GM18861 (cell line): Measurements from ENCODE around the gene AK5.

Experiments
- ATAC-seq: cut with Tn5 transposase; IDR thresholded peaks from one replicate; pipeline ENCODE4 v1.9.1; 2021; ENCODE audit not compliant: unreplicated experiment

Gene AK5

DNA sequence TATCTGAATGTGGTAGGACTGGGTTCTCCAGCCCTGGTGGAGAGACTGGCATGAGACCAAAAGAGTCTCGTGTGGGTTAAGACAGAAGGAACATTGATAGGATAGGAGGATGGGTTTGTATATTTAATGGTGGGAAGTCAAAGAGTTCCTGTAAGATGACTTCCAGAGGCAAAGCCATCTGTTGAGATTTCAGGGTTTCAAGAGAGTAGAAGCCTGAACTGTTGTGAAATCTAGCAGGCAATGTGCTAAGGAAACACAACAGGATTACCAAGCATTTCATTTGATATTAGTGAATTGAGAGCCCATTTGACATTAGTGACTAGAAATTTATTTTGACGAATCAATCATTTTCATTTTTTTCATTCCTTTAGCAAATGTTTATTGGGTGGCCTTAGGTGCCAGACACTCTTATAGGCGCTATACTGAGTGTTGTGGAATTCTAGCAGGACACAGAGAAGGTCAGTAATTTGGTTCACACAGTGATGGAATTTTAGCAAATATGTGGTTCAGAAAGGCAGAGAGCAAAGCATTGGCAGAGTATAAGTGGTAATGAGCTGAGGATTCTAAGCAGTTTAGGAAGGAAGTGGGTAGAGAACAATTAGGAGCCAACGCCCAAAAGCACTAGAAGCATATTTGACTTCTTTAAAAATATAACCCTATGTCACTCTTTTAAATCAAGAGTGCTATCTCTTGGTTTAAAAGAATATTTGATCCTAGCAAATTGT is 149.3 kb downstream of the AK5 start:
- ATAC-seq = no peak

GRCh38 chr1:77433934-77434333 is 152.1 kb downstream of the AK5 start:
- no peak for ATAC-seq

GRCh38 chr1:77434967-77435366 is 153.1 kb downstream of the AK5 start:
- no peak for ATAC-seq

DNA sequence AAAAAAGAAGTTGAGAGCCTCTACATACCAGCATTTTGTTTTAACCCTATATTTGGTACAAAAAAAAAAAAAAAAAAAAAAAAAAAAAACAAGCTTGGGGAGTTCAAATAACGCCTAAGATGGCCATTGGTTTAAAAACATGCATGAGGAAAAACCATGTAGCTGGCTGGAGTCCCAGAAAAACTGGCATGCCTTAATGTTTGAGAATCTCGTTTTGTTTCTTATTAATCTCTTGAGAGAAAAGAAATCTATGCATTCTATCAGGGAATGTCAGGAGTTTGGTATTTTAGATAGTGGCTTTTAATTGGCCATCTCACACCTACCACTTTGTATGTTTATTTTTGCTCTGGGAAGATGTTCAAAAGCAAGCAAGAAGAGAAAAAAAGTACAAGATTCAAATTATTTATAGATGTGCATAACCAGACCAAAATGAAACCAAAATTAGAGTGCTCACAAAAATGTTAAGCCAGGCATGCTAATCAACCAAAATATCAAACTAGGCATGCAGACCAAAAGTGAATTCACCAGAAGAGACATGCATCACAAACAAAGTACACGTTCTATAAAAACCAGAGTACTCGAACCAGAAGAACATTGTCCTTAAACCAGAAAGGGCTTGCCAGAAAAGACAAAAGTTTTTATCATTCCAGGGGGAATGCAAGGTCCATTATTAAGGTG is 156.6 kb downstream of the AK5 start:
- ATAC-seq = no peak

GRCh38 chr1:77446841-77447555 is 165.2 kb downstream of the AK5 start:
- ATAC-seq = no peak

DNA sequence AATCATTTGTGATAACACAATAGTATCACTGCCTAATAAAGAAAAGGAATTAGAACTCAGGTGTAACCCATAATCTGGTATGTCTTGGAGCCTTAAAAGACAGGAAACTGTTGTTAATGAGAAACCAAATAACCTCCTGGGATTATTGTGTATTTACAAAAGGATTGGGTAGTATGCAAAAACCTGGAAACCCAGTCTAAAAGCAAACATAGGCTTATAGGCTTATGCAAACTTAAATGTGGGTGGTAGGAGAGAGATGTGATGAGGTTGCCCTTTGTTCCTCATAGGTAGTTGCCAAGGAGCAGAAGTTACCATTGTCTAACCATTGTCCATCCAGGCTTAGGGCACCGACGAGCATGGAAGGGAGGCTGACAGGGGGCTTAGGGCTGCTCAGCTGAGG is 165.8 kb downstream of the AK5 start:
- ATAC-seq = no peak

GRCh38 chr1:77459881-77460280 is 178.1 kb downstream of the AK5 start:
- ATAC-seq = no peak

DNA sequence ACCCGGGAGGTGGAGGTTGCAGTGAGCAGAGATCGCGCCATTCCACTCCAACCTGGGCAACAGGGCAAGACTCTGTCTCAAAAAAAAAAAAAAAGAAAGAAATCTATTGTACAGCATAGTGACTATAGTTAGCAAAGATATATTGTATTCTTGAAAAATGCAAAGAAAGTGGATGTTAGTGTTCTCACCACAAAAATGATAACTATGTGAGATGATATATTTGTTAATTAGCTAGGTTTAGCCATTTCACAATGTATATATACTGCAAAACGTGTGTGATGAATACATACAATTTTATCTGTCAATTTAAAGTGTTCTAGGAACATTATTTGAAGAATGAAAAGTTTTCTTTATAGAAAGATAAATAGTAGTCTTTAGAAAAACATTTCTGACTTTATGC is 179.9 kb downstream of the AK5 start:
- ATAC-seq = no peak

DNA sequence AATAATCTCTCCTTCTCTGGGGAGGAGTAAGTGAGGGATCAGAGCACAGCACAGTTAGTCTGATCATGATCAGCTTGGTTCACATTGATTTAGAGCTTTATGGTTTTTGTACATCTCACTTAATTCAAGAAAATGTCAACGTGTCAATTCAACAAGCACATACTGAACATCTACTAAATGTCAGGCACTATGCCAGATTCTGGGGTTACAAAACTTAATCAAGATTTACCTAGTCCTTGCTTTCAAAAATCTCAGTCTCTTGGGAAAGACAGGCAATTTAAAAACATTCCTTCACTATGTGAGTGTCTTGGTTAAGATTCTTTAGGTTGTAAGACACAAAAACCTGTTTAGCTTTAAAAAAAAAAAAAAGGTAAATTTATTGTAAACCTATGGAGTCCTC is 181.4 kb downstream of the AK5 start:
- no peak for ATAC-seq

DNA sequence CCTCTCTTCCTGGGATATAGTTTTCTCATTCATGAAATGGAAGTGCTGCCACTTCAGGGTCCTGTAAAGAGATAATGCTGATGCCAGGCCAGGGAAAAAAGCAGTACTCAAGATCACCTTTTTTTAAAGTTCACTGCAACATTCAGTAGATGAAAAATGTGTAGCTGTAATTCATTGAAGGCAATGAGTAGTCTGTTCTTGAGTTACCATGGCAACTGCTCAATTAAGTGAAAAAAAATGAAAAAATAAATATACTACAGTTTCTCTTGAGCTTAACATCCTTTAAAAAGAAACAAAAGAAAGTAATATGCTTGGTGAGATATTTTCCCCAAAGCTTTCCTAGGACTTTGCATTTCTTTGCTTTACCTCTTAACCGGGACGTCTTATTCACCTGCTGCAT is 183.3 kb downstream of the AK5 start:
- no peak for ATAC-seq

DNA sequence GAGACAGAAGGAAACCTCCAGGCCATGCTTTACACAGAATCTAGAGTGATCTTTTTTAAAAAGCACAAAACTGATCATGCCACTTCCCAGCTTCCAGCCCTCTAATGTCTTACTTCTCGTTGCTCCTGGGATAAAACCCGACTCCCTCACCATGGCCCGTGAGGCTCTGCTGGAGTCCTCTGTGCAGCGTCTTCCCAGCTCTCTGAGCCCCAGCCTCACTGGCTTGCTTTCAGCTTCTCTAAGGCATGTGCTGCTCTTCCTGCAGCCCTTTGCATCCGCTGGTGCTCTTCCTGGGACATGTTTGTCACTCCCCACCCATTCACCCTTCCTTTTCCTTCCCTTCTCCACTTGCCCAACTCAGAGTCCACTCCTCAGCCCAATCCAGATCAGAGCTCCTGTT is 184.1 kb downstream of the AK5 start:
- ATAC-seq = no peak

DNA sequence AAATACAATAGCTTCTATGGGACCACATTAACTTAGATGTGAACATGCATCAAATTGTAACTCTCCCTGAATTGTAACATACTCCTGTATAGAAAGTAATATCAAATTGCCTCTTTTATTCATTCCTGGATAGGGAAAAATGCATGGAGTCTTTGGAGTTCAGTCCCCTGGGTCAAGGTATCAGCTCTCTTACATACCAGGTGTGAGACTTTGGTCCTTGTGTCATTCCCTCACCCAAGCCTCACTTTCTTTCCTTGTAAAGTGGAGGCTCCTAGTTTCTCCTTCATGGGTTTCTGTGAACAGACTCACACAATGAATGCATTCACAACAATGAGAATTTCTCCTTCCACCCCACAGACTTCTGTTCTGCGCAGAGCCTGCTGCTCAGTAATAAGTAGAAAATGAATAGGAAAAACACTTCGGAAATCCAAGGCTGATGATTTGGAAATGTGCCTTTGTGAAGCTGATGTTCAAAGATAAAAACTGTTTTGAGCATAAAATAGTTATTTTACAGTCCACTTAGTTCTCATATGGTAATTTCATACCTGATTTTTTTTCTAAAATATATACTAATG is 185.3 kb downstream of the AK5 start:
- ATAC-seq = no peak

DNA sequence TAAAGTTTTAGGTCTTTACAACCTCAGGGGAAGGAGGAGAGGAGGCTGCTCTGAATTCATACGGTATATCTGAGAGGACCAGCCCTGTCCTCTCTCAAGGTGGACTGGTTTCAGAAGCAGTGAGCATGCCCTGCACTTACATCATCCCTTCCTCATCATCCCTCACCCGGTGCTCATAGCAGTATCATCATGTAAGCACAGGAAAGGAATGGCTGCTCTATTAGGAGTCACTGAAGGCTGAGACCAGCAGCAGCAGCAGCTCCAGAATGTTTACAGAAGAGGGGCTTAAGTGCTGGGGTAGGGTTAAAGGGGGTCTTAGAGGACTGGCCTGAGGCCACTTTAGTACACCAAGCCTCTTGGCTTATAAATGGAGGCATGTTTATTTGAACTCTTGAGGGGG is 185.9 kb downstream of the AK5 start:
- no peak for ATAC-seq

GRCh38 chr1:77468257-77468948 is 186.6 kb downstream of the AK5 start:
- ATAC-seq = no peak

DNA sequence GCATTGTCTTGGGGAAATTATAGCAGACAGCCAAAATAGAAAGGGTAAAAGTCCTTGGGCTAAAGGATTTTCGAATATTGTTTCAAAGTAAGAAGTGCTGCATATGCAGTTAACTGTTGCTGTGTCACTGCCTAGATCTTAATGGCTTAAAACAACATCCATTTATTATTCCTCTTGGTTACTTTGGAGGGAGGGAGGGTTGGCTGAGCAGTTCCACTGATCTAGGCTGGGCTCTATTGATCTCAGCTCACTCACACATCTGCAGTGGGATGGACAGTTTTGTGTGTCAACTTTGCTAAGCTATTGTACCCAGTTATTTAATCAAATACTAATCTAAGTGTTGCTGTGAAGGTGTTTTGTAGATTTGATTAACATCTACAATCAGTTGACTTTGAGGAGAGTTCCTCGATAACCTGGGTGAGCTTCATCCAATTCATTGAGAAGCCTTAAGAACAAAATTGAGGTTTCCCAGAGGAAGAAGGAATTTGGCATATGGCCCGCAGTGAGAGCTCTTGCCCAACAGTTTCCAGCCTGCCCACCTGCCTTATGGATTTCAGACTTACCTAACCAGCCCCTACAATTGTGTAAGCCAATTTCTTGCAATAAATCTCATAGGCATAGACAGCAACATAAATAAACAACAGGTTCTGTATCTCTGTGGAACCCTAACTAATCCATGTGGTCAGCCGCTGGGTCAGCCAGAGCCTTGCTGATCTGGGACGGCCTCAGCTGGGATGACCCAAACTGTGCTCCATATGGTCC is 187.3 kb downstream of the AK5 start:
- ATAC-seq = no peak

DNA sequence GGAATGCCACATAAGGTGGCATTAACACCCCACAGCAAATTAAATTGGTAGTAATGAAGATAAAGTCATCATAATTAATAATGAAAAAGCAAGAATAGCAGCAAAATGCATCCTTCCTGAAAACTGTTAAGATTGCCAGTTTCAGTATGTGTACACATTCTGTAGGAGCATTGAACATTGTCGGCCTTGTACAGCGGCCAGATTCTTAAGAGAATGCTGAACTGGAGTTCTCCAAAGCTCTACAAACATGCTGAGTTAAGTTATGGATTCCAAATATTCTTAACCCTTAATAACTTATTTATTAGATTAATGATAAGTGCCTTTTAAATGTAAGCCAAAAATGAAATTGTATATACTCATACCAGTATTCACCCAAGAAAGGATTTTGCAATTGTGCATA is 189.9 kb downstream of the AK5 start:
- no peak for ATAC-seq

GRCh38 chr1:77473690-77474089 is 191.9 kb downstream of the AK5 start:
- no peak for ATAC-seq

DNA sequence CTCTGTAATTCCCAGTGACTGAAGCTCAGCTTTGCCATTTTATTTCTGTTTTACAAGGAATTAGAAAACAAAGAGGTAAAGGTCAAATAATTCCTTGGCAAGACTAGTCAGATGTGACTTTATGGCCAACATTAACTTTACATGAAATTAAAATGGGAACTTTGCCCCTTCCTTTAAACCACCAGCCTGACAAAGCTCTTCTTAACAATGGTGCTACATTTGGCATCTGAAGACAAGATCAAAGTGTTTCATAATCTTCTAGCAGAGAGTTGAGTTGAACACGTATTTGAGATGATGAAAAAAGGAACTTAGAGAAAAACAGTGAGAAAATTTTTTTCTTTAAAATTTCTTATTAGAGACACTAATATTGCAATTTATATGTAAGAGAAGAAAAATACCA is 193.8 kb downstream of the AK5 start:
- ATAC-seq = no peak

GRCh38 chr1:77476475-77476874 is 194.7 kb downstream of the AK5 start:
- ATAC-seq = no peak

DNA sequence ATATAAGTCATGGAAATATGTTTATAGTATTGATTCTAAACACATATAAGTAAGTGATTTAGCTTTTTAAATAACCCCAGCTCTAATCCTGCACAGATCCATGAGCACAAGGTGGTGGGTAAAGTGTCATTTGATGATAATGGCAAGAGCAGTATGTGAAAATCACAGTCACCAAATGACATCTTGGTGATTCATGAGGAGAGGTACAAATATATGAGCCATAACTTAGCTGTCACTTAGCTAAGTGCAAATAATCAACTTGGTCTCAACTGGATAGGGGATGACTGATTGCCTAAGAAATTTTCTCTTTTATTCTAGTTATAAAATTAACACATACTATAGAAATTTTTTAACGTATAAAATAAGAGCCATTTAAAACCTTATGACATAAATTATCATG is 202.5 kb downstream of the AK5 start:
- ATAC-seq = no peak

DNA sequence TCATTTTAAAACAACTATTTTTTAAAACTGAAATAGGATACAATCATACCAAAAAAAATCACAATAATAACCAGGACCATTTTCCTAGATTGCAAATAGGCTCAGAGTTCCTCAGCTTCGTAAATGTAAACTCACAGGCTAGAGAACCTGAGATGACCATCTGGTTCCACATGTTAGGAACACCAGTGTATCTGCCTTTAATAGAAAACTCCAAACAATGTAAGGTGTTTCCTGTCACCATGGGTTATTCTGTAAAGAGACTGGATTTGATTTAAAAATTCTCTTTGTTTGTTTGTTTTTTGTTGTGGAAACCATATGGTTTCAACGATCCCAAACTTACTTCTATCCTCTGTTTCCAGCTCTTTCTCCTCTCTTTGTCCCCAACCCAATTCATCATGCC is 203.1 kb downstream of the AK5 start:
- ATAC-seq = no peak
